Chondrocyte (in vitro differentiated cells): Measurements from ENCODE around the gene RPAIN. TPM values are rescaled to one million over a fixed set of nuclear protein-coding genes. Genes with fewer than 3 reads are reported as not detected.

Source experiments
- DNase-seq: peaks from one replicate; pipeline ENCODE4 v3.0.0; 2021; ENCODE audit warnings: mixed read lengths, low spot score
- H3K27ac Mint-ChIP-seq: one replicate; pipeline ENCODE4 v1.8.0; 2021; ENCODE audit warnings: mild to moderate bottlenecking, moderate library complexity, mixed read lengths; ENCODE audit not compliant: unreplicated experiment
- H3K27me3 Mint-ChIP-seq: 2 replicates; pipeline ENCODE4 v1.8.0; 2021; ENCODE audit warnings: low read depth, mixed read lengths
- H3K36me3 Mint-ChIP-seq: 2 replicates; pipeline ENCODE4 v1.8.0; 2021; ENCODE audit warnings: low read depth, mixed read lengths
- H3K4me1 Mint-ChIP-seq: 2 replicates; pipeline ENCODE4 v1.8.0; 2021; ENCODE audit warnings: low read depth, mild to moderate bottlenecking, mixed read lengths
- H3K4me3 Mint-ChIP-seq: one replicate; pipeline ENCODE4 v1.8.0; 2021; ENCODE audit warnings: mild to moderate bottlenecking, moderate library complexity, mixed read lengths; ENCODE audit not compliant: unreplicated experiment
- H3K9me3 Mint-ChIP-seq: 2 replicates; pipeline ENCODE4 v1.8.0; 2021; ENCODE audit warnings: low read depth, mixed read lengths
- CTCF ChIP-seq: fragments of 200-600 bp; sonication (generic); IDR thresholded peaks from 2 replicates; pipeline ENCODE4 v1.5.0; 2021; ENCODE audit warnings: antibody characterized with exemption, mild to moderate bottlenecking, moderate library complexity
- total RNA-seq: library from RNA; stranded (reverse); gene quantifications from 3 replicates; pipeline ENCODE4 v1.2.1, GENCODE V29; 2021

The RPAIN gene
- total RNA-seq, 1 donor from 2014 or later: 35.1 TPM

DNA sequence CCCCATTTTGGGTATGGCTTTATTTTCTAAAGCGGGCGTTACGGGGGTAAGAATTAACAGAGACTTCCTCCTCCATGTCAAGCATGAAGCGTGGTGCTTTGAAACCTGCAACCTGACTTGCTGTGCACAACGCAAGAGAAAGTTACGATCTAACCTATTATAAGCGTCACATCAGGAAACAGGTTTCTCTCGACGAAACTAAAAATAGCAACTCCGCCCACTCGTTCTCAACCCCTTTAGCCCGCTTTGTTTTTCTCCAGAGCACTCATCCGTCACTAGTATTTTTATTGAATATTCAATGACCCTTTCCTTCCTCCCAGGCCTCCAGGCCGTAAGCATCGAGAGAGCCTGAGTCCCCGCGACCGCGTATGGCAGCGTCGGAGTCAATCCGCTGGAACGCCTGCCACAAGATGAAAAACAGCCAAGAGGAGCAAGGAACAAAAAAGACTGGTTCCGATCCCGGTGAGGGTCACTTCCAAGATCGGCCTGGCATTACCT is 1.1 kb upstream of the RPAIN start:
- H3K27ac Mint-ChIP-seq: peak overlapping the region; percentile 99
- peaks cover 35% of the 10 kb centered on the region for H3K4me1 Mint-ChIP-seq
- DNase-seq: no peak
- TF ChIP-seq CTCF: no peak
- peaks cover 6% of the 10 kb centered on the region for H3K36me3 Mint-ChIP-seq
- peak overlapping the region; percentile 93 for H3K4me3 Mint-ChIP-seq
- H3K9me3 Mint-ChIP-seq: no peaks in the 10 kb centered on the region
- H3K27me3 Mint-ChIP-seq: no peaks in the 10 kb centered on the region

DNA sequence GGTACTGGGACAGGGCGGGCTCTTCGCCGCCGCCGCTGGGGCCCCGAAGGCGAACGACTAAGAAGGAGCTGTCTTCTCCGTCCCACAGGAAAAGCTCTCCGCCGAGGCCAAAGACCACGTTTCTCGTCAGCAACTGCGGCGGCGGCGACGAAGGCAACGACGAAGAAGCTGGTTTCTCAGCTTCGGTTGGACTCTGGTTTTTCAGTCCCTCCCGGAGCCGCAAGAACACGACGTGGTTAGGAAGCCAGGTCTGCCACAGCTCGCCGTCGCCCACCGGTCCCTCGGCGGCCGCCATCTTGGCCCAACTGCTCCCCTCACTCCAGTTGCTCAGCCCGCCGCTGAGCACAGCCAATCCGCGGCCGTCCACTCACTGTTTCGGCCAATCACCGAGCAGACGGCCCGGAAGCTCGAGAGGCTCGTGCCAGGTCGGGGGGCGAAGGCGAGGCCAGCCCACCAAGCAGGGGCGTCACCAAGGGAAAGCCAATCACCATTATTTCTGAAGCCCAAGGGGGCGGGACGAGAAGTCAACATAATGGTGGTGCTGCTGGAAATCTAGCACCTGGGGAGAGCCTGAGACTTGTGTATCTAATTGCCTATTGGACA is 525 bp upstream of the RPAIN start, which contains the start of gene NUP88:
NUP88 (minus strand) TSS at position 307 of the 603 bp plus-strand sequence; CDS start at position 295, 12 bp downstream.
- TF ChIP-seq CTCF: no peak
- H3K9me3 Mint-ChIP-seq: no peaks in the 10 kb centered on the region
- H3K4me3 Mint-ChIP-seq: peak within 1 kb of the TSS; percentile 93
- peaks cover 35% of the 10 kb centered on the region for H3K4me1 Mint-ChIP-seq
- H3K27me3 Mint-ChIP-seq: no peaks in the 10 kb centered on the region
- DNase-seq: peak; percentile 99
- peaks cover 8% of the 10 kb centered on the region for H3K36me3 Mint-ChIP-seq
- peak within 1 kb of the TSS; percentile 99 for H3K27ac Mint-ChIP-seq

GRCh38 chr17:5422505-5422904 is 2.5 kb downstream of the RPAIN start:
- no peak overlapping the region for H3K27ac Mint-ChIP-seq
- H3K4me1 Mint-ChIP-seq: peaks cover 35% of the 10 kb centered on the region
- H3K4me3 Mint-ChIP-seq: no peak overlapping the region
- peaks cover 16% of the 10 kb centered on the region for H3K36me3 Mint-ChIP-seq
- H3K9me3 Mint-ChIP-seq: no peaks in the 10 kb centered on the region
- DNase-seq: no peak
- H3K27me3 Mint-ChIP-seq: no peaks in the 10 kb centered on the region
- TF ChIP-seq CTCF: no peak

DNA sequence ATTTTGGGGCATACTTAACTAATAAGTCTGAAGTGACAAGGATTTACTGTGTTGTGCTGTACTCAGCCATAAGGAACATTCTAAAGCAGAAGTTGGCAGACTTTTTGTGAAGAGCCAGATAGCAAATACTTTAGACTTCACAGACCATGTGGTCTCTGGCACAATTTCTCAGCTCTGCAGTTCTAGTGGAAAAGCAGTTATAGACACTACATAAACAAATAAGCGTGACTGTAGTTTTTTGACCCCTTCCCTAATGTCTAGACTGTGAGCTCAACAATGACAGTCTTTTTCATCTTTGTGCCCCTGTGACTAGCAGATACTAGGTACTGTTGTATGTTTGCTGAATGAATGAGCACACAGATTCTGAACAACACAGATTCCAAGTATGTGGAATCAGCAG is 4.9 kb downstream of the RPAIN start:
- Mint-ChIP-seq H3K4me3 (no peak overlapping the region), H3K27ac (no peak overlapping the region), H3K27me3 (no peaks in the 10 kb centered on the region), H3K9me3 (no peaks in the 10 kb centered on the region), H3K4me1 (peaks cover 24% of the 10 kb centered on the region), H3K36me3 (peaks cover 26% of the 10 kb centered on the region)
- no peak for DNase-seq
- TF ChIP-seq CTCF: no peak

- Mint-ChIP-seq H3K27me3 (no peaks in the 10 kb centered on the region), H3K4me1 (peaks cover 18% of the 10 kb centered on the region)
- no peak for TF ChIP-seq CTCF
These were observed 5.8 kb downstream of the RPAIN start for GRCh38 chr17:5425826-5426225.

More at GRCh38 chr17:5425826-5426225, 5.8 kb downstream of the RPAIN start:
- Mint-ChIP-seq H3K9me3 (no peaks in the 10 kb centered on the region), H3K27ac (no peak overlapping the region), H3K4me3 (no peak overlapping the region), H3K36me3 (peaks cover 30% of the 10 kb centered on the region)
- DNase-seq: no peak
